C4-2B (cell line): ENCODE results near the gene ZNF445.

Experiments
- CTCF ChIP-seq: fragments of 450-650 bp; conservative IDR thresholded peaks from 2 replicates; pipeline ENCODE4 v1.5.1; 2017; ENCODE audit warnings: mild to moderate bottlenecking
- ZFX ChIP-seq: fragments of 450-650 bp; IDR thresholded peaks from 2 replicates; pipeline ENCODE4 v1.6.1; 2017

- TF ChIP-seq CTCF: no peak
- TF ChIP-seq ZFX: no peak
Observed at GRCh38 chr3:44395714-44396113, 81.8 kb downstream of the ZNF445 start.
